Smooth muscle cell (in vitro differentiated cells): ENCODE data around the gene KBTBD6. TPM values are rescaled to one million over a fixed set of nuclear protein-coding genes. Genes with fewer than 3 reads are reported as not detected.
"Not testable (repeated sequence)": the region's sequence is repeated elsewhere in the genome, so short reads cannot be mapped to it uniquely, and the experiment has no call there.

Source experiments
- DNase-seq: peaks from one replicate; lab custom pipeline; 2025; ENCODE audit not compliant: unreplicated experiment; lab: John Stamatoyannopoulos, UW
- H2AFZ ChIP-seq: fragments of 200-600 bp; sonication (generic); 2 replicates; pipeline ENCODE4 v1.6.0; 2016; ENCODE audit warnings: antibody characterized with exemption, low read depth, mild to moderate bottlenecking
- H3F3A ChIP-seq: fragments of 200-600 bp; sonication (generic); 2 replicates; pipeline ENCODE4 v1.6.0; 2017; ENCODE audit warnings: antibody characterized with exemption, low read depth
- H3K27ac ChIP-seq: fragments of 200-600 bp; sonication (generic); 2 replicates; pipeline ENCODE4 v1.5.1; 2016; ENCODE audit warnings: low read depth, mild to moderate bottlenecking
- H3K27me3 ChIP-seq: fragments of 200-600 bp; sonication (generic); 2 replicates; pipeline ENCODE4 v1.6.1; 2016; ENCODE audit warnings: low read depth, mild to moderate bottlenecking
- H3K36me3 ChIP-seq: fragments of 200-600 bp; sonication (generic); 2 replicates; pipeline ENCODE4 v1.5.1; 2016; ENCODE audit warnings: low read depth
- H3K4me1 ChIP-seq: fragments of 200-600 bp; sonication (generic); 2 replicates; pipeline ENCODE4 v1.5.1; 2016; ENCODE audit warnings: low read depth
- H3K4me2 ChIP-seq: fragments of 200-600 bp; sonication (generic); 2 replicates; pipeline ENCODE4 v1.6.0; 2016; ENCODE audit warnings: mild to moderate bottlenecking
- H3K4me3 ChIP-seq: fragments of 200-600 bp; sonication (generic); 2 replicates; pipeline ENCODE4 v1.5.1; 2016; ENCODE audit warnings: mild to moderate bottlenecking
- H3K79me2 ChIP-seq: fragments of 200-600 bp; sonication (generic); 2 replicates; pipeline ENCODE4 v1.6.0; 2016; ENCODE audit warnings: low read depth, mild to moderate bottlenecking
- H3K9ac ChIP-seq: fragments of 200-600 bp; sonication (generic); 2 replicates; pipeline ENCODE4 v1.6.0; 2016; ENCODE audit warnings: low read depth
- H3K9me3 ChIP-seq: fragments of 200-600 bp; sonication (generic); replicated peaks from 2 replicates; pipeline ENCODE4 v1.5.1; 2016; ENCODE audit warnings: low read depth
- H4K20me1 ChIP-seq: fragments of 200-600 bp; sonication (generic); 2 replicates; pipeline ENCODE4 v1.6.0; 2016; ENCODE audit warnings: low read depth
- CTCF ChIP-seq: fragments of 200-600 bp; sonication (generic); IDR thresholded peaks from 2 replicates; pipeline ENCODE4 v1.5.1; 2017; ENCODE audit warnings: borderline replicate concordance, mild to moderate bottlenecking, antibody characterized with exemption; ENCODE audit not compliant: insufficient read depth, poor library complexity, severe bottlenecking
- WGBS: methylation state at CpG from one replicate; pipeline ENCODE4 v1.1.7; 2016; ENCODE audit warnings: low lambda C conversion rate; 5-methylcytosine and 5-hydroxymethylcytosine counted together
- polyA plus RNA-seq: library from polyadenylated mRNA; unstranded; fragments of >200 nt; fragmentation: Nextera tagmentation; extraction: Ambion mirVana; gene quantifications from 2 replicates; pipeline ENCODE4 v1.2.1, GENCODE V29; 2016
- total RNA-seq: library from RNA; depleted of rRNA; stranded (reverse); fragments of >200 nt; gene quantifications from 2 replicates; pipeline ENCODE4 v1.2.3, GENCODE V29; 2014

The KBTBD6 gene
- total and polyA plus RNA-seq, 2 experiments from 2014 or later: 5.3 to 6.9 TPM

DNA sequence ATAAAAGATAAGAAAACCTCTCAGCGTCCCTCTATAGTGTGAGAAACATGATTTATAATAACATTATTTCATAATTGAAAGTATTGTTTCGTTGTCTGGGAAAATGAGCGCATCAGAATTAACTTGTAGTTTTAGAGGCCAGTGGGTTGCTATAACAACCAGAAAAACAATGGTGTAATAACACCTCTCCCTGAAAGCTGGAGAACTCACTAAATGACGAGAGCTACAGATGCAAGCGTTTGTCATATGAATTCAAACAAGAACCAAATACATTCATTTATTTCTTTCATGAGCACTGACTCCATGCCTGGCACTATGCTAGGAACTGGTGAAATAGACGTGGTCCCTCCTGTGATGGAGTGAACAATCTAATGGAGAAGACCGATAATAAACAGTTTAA lies 45.4 kb upstream of the KBTBD6 start:
- H3K4me3 ChIP-seq: no peak overlapping the region
- no peak overlapping the region for H2AFZ ChIP-seq
- H3K27me3 ChIP-seq: no peaks in the 10 kb centered on the region
- TF ChIP-seq CTCF: no peak
- no peaks in the 10 kb centered on the region for H3K4me1 ChIP-seq
- H3K9ac ChIP-seq: no peak overlapping the region
- H3K79me2 ChIP-seq: no peaks in the 10 kb centered on the region
- no peaks in the 10 kb centered on the region for H3K36me3 ChIP-seq
- WGBS: 96% methylated on average over 7 of the region's 7 CpGs
- H3F3A ChIP-seq: no peaks in the 10 kb centered on the region
- no peak overlapping the region for H3K4me2 ChIP-seq
- no peaks in the 10 kb centered on the region for H4K20me1 ChIP-seq
- DNase-seq: no peak
- no peak overlapping the region for H3K27ac ChIP-seq
- peaks cover 4% of the 10 kb centered on the region for H3K9me3 ChIP-seq

DNA sequence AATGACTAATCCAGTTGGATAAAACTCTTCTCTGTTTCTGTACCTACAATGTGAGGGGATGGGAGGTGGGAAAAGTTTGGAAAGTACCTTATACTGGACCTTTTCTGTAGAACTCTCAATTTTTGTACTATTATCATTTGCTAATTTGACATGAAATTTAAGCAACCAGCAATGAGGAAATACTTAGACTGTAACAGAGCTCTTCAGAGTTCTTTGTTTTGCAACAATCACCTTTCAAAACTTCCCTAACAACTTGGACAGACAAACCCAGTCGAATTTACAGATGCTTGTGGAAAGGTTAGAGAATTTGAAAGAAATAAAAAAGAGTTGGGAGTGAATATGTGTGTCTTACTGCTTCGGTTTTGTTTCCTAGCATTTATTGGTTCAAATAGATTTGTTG lies 45.0 kb upstream of the KBTBD6 start:
- H3K4me1 ChIP-seq: no peaks in the 10 kb centered on the region
- H3K9me3 ChIP-seq: peaks cover 4% of the 10 kb centered on the region
- H3K4me3 ChIP-seq: no peak overlapping the region
- H3K36me3 ChIP-seq: no peaks in the 10 kb centered on the region
- no peaks in the 10 kb centered on the region for H3F3A ChIP-seq
- no peaks in the 10 kb centered on the region for H3K27me3 ChIP-seq
- 43% methylated on average over 2 of the region's 2 CpGs for WGBS
- no peaks in the 10 kb centered on the region for H3K79me2 ChIP-seq
- no peak for DNase-seq
- no peak for TF ChIP-seq CTCF
- H3K4me2 ChIP-seq: no peak overlapping the region
- no peak overlapping the region for H3K27ac ChIP-seq
- H3K9ac ChIP-seq: no peak overlapping the region
- H4K20me1 ChIP-seq: no peaks in the 10 kb centered on the region
- H2AFZ ChIP-seq: no peak overlapping the region

GRCh38 chr13:41175576-41175975 lies 43.0 kb upstream of the KBTBD6 start:
- H3K36me3 ChIP-seq, H4K20me1 ChIP-seq, H3F3A ChIP-seq, H3K4me2 ChIP-seq, DNase-seq, H2AFZ ChIP-seq, H3K9ac ChIP-seq, H3K27ac ChIP-seq, H3K79me2 ChIP-seq, H3K4me1 ChIP-seq, H3K4me3 ChIP-seq, H3K27me3 ChIP-seq, H3K9me3 ChIP-seq: not testable (repeated sequence)
- WGBS: 90% methylated on average over 8 of the region's 8 CpGs

DNA sequence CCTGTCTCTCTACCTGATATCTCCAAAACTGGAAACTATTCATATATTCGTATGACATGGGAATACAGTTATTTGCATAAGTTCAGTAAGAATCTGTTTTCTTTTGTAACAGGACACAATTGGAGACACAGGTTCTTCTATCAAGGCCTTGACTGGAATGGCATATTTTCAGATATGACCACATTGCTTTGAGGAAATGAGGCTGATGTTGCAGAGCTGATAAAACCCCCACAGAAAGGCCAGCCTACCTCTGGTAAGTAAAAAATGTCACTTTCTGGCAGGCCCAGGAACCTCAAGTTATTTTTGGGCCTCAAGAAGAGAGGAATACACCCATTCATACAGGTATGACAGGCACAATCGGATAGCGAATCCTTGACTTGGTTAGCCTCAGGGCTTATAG lies 29.5 kb upstream of the KBTBD6 start:
- Histone ChIP-seq H2AFZ (no peak overlapping the region), H3K79me2 (no peaks in the 10 kb centered on the region), H3K4me2 (no peak overlapping the region), H3K4me3 (no peak overlapping the region), H3K4me1 (no peaks in the 10 kb centered on the region), H3K9ac (no peak overlapping the region), H3K27me3 (no peaks in the 10 kb centered on the region), H3K9me3 (no peaks in the 10 kb centered on the region), H4K20me1 (no peaks in the 10 kb centered on the region), H3F3A (no peaks in the 10 kb centered on the region), H3K36me3 (no peaks in the 10 kb centered on the region), H3K27ac (no peak overlapping the region)
- TF ChIP-seq CTCF: no peak
- DNase-seq: no peak
- 93% methylated on average over 3 of the region's 3 CpGs for WGBS
